B cell (primary cell): Measurements from ENCODE around the gene FOXO1.
A peak's percentile ranks its signal among the peaks of the same experiment; 100 is the strongest.

Experiments
- CTCF ChIP-seq: fragments of 200-600 bp; IDR thresholded peaks from one replicate; pipeline ENCODE4 v1.8.0; 2022; ENCODE audit warnings: antibody characterized with exemption, mild to moderate bottlenecking
- EZH2 ChIP-seq: IDR thresholded peaks from 2 replicates; pipeline ENCODE4 v1.6.1; 2012; ENCODE audit warnings: borderline replicate concordance, low read depth, mild to moderate bottlenecking, moderate library complexity, low read length; ENCODE audit not compliant: insufficient read depth, poor library complexity, severe bottlenecking

- TF ChIP-seq CTCF (peak; percentile 91), EZH2 (no peak)
Observed at GRCh38 chr13:40682449-40683240, 16.2 kb upstream of the FOXO1 start.
